KG1 (cell line): Measurements from ENCODE around the gene COX7C.
A peak's percentile ranks its signal among the peaks of the same experiment; 100 is the strongest.
"Not testable (repeated sequence)": the region's sequence is repeated elsewhere in the genome, so short reads cannot be mapped to it uniquely, and the experiment has no call there.

Experiments
- DNase-seq: peaks from one replicate; lab custom pipeline; 2025; lab: John Stamatoyannopoulos, UW

The COX7C gene

DNA sequence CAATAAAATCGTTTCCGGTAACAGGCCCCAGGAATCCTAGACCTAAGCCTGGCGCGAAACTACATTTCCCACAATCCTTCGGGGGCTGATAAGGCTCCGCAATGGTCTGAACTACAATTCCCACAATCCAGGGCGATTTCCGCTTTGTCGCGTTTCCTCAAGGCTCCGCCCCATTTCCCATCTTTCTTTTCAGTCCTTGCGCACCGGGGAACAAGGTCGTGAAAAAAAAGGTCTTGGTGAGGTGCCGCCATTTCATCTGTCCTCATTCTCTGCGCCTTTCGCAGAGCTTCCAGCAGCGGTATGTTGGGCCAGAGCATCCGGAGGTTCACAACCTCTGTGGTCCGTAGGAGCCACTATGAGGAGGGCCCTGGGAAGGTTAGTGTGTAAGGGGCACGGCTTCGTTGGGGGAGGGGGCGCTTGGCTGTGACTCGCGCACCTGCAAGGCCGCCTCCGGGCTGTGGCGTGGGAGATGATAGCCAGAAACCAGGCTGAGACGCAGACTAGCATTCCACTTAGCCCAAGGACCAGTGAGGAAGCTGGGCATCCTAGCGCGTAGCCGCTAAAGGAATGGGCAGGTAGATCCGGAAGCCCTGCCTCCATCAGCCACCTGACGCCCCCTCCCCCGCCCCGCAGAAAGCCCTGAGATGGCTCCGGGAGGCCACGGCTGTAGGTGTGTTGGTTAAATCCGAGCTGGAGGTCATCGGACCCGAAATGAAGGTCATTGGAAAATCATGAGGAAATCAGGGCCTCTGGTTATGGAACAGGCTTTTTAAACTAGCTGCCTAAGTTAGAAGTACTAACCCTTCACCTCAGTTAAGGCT is at the start of gene COX7C:
COX7C (plus strand) TSS at position 186 of the 821 bp plus-strand sequence; CDS start at position 301, 115 bp downstream.
- peak; percentile 47 for DNase-seq

- DNase-seq: not testable (repeated sequence)
Measured at GRCh38 chr5:86569522-86570426, 48.0 kb upstream of the COX7C start.

DNA sequence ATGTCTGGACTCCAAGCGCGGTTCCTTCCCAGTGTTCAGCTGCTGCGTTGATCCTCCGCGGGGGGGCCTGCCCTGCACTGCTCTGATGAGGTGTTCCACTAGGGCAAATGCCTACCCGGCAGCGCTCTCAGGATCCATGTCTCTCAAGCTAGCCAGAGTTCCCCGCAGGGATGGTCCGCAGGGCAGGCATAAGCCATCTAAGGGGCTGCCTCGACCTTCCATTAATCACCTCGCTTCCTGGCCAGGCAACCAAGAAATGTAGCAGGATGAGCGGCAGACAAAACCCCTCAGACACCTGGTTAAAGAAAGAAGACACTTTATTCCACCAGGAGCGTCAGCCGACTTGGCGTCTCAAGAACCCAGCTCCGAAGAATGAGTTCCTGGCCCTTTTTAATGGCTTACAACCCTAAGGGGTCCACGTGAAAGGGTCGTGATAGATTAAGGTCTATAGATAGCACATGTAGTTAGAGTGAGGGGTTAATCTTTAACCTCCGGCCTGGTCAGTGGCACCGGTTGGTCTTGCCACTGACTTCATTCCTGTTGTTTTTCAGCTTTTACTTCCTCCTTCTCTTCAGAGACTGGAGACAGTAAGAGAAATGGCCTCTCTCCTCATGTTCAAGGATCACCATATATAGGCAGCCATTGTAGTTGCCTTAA is 47.2 kb upstream of the COX7C start:
- DNase-seq: no peak

GRCh38 chr5:86571109-86571508 is 46.6 kb upstream of the COX7C start:
- not testable (repeated sequence) for DNase-seq

GRCh38 chr5:86572825-86573517 is 44.8 kb upstream of the COX7C start:
- DNase-seq: no peak

DNA sequence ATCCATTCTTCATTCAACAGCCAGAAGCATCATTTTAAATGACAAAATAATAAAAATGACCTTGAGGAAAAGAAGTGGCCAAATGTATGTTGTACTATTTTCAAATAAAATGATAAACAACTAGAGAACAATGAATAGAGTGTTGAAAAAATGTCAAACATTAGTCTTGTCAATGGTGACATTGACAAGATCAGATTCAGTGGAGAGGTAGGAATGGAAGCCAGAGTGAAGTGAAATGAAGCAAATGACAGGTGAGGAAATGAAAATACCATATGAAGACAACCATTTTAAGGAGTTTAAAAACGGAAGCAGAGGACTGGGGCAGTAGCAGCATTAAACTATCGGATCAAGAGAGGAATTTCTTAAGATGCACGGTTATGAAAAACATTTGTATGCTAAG is 38.2 kb upstream of the COX7C start:
- DNase-seq: no peak

GRCh38 chr5:86596476-86596875 is 21.3 kb upstream of the COX7C start:
- DNase-seq: no peak

- no peak for DNase-seq
Measured at GRCh38 chr5:86605881-86606280, 11.9 kb upstream of the COX7C start.

- DNase-seq: no peak
Measured at GRCh38 chr5:86613455-86613854, 4.3 kb upstream of the COX7C start.

DNA sequence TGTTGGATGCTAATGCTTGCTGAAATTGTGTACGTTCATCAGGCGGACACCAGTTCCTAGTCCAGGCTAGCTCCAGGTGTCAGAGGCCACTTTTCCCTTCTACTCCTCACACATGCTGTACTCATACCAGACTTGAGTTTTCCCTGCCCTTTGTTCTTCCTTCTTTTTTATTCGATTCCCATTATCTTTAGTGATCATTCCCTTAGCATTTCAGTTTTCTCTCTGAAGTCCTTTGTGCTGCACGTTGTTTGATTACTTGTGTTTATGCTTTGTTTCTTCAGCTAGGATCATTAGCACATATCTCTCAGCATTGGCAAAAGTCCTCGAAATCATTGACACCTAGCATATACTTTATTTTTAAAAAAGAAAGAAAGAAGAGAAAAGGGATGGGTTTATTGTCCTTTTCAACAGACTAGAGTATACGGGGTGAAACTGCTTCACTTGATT is 409 bp upstream of the COX7C start:
- DNase-seq: no peak

- no peak for DNase-seq
Measured at GRCh38 chr5:86623785-86624483, 6.2 kb downstream of the COX7C start.

DNA sequence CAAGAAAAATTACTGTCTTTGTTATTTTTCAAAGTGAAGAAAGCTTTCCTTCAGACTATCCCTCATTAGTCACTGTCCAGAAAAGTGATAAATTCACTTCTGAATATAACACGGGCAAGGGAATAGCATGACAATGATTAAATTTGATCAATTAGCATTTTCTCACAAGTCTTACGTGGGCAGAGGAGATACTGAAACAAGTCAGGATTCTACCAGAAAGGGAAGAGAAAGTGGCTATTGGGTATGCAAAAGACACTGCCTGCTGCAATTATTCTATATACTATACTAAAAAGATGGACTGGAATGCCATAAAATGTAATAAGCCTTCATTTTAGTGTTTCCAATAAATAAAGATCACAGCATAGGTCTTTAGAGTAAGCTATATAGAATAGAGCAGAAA is 7.4 kb downstream of the COX7C start:
- no peak for DNase-seq

GRCh38 chr5:86626149-86626548 is 8.4 kb downstream of the COX7C start:
- no peak for DNase-seq

- no peak for DNase-seq
Measured at GRCh38 chr5:86631165-86631564, 13.4 kb downstream of the COX7C start.

DNA sequence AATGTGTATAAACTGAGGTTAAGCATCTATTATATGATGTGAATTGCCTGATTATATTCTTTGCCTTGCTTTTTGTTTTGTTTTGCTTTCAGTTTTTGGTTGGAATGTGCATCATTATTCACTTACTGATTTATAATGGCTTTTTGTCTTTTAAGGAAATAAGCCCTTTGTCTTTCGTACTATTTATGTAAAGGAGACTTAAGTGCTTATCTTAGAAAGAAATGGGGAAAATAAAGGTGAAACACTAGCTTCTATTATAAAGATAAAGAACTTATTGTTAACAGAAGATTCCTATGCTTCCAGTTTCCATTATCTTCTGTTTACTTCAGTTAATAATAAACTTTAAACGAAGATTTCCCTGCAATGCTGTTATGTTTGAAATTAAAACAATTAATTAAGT is 23.3 kb downstream of the COX7C start:
- DNase-seq: no peak

GRCh38 chr5:86644843-86645242 is 27.1 kb downstream of the COX7C start:
- no peak for DNase-seq

GRCh38 chr5:86645885-86646284 is 28.1 kb downstream of the COX7C start:
- DNase-seq: no peak

- DNase-seq: no peak
Measured at GRCh38 chr5:86646671-86647070, 28.9 kb downstream of the COX7C start.

DNA sequence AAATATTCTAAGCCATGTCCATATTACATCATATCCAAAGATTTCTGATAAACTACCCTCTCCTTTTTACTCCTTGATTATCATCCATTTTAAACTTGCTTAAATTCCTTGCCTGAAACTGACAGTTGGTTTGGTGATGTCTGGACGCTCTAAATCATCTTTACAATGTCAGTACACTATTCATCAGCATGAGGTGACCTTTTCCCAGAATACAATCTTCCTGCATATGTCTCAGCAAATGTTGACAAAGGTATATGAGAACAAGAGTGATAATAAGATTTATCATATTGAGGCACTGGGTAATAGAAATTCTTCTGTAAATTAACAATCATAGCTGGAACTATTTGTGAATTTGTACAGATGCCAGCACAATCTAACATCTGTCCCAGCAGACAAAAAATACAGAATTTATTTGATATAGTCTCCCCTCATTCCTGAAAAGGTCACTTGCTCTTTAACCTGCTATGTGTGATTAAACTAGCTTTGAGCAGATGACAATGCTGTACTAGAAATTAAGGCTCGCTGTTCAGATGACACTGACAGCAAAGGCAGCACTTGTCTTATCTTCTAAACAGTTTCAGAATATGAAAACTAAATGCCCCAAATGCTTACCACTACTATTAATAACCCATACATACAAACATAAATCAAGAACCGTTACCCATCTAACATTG is 32.2 kb downstream of the COX7C start:
- DNase-seq: no peak

GRCh38 chr5:86660771-86661170 is 43.0 kb downstream of the COX7C start:
- not testable (repeated sequence) for DNase-seq

DNA sequence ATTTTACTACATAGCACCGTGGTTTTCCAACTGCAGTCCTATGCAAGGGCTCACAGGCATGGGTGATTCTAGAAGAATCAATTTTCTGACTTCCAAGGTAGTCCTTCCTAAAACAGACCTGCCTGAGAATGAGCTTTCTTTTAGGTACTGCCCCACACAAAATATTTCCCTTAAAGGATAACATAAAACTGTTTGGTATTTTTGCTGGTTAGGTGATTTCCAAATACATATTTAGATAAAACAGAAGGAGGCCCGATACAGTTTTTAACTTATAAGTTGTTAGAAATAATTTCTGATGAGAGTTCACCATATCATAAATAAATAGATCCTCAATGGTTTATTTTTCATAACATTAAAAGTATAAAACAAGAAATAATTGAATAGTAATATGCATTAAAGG is 46.4 kb downstream of the COX7C start:
- no peak for DNase-seq
